Left ventricle myocardium inferior (tissue), 1 donor: ENCODE measurements around the gene TFPT. TPM values are rescaled to one million over a fixed set of nuclear protein-coding genes. Genes with fewer than 3 reads are reported as not detected.

Source experiments
- DNase-seq: peaks from one replicate; pipeline ENCODE4 v3.0.0-alpha.2; 2020
- H3K27ac ChIP-seq: fragments of 200-600 bp; replicated peaks from 2 replicates; pipeline ENCODE4 v1.8.0; 2021
- H3K27me3 ChIP-seq: fragments of 200-600 bp; 2 replicates; pipeline ENCODE4 v1.8.0; 2021; ENCODE audit warnings: low read depth
- H3K36me3 ChIP-seq: fragments of 200-600 bp; 2 replicates; pipeline ENCODE4 v1.8.0; 2021
- H3K4me1 ChIP-seq: fragments of 200-600 bp; 2 replicates; pipeline ENCODE4 v1.8.0; 2021
- H3K4me3 ChIP-seq: fragments of 200-600 bp; 2 replicates; pipeline ENCODE4 v1.8.0; 2021; ENCODE audit warnings: mild to moderate bottlenecking, moderate library complexity
- H3K9me3 ChIP-seq: fragments of 200-600 bp; replicated peaks from 2 replicates; pipeline ENCODE4 v1.8.0; 2021
- intact Hi-C: fragments of 100-400 bp; cut with micrococcal nuclease; formaldehyde crosslinking; loops from one replicate; pipeline ENCODE4 v1.11.0; 2022
- long read RNA-seq: library from polyadenylated mRNA; unstranded; transcript quantifications from one replicate; pipeline ENCODE4 v2.0.0, GENCODE V29; 2021
- total RNA-seq: library from RNA; stranded (reverse); fragmentation: NEBNext Ultra II Directional; extraction: Animal tissue kit (Norgen Biotek cat#: 25700); gene quantifications from one replicate; pipeline ENCODE4 v1.2.1, GENCODE V29; 2021
- TF ChIP-seq, protein P1 (sequence below): fragments of 200-600 bp; IDR thresholded peaks from 2 replicates; pipeline ENCODE4 v1.8.0; 2021; ENCODE audit warnings: antibody characterized with exemption, mild to moderate bottlenecking, borderline replicate concordance
- donor health status: DM: no; HTN: yes; CAD: no; lungs with severe emphysema.

TFPT gene, protein sequence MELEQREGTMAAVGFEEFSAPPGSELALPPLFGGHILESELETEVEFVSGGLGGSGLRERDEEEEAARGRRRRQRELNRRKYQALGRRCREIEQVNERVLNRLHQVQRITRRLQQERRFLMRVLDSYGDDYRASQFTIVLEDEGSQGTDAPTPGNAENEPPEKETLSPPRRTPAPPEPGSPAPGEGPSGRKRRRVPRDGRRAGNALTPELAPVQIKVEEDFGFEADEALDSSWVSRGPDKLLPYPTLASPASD
- total RNA-seq = 14.5 TPM
- long read RNA-seq, partial matches to known transcripts = 0 of 5 reads
- long read RNA-seq, other reads (novel, unspliced or antisense) = 2 of 5 reads

DNA sequence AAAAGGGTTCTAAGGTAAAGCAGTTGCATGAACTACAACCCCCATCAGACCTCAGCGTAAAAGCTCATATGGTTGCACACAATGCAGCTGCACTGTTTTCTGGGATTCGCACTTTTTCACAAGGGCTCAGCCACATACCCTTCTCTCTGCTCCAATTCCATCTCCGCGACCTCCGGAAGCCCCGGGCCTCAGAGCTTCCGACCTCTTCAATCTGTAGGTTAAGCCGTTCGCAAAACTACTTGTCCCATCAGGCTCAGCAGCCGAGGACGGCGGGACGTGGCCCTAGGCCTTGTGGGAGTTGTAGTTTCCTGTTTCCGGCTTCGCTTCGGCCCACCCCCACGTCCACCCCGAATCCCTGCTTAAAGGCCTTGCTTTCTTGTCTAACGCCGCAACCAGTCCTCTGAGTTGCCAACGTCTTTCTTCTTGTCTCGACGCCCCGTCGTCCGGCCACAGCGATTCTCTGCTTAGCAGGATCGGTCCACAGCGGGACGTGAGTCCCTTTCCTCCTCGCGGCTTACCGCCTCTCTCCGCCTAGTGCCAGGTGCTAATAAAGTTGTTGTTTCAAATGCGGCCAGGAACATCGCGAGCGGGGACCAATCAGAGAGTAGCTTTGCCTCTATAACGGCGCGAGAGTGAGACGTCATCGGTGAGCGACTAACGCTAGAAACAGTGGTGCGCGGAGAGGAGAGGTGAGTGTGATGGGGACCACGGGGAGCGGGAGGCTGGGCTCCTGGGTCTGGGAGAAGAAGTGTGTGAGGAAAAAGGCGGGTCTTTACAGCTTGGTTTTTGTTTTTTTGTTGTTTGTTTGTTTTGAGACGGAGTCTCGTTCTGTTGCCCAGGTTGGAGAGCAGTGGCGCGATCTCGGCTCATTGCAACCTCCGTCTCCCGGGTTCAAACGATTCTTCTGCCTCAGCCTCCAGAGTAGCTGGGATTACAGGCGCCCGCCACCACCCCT lies at the start of gene TFPT, which contains the start of gene PRPF31:
TSS of gene TFPT (minus strand) at position 549 of the 955 bp plus-strand sequence. CDS start at position 161, 388 bp downstream.
TSS of gene PRPF31 (plus strand) at position 646 of the 955 bp plus-strand sequence. CDS start 2,525 bp downstream, outside the sequence.
- H3K27ac ChIP-seq = peak within 1 kb of the TSS; percentile 93
- H3K9me3 ChIP-seq = no peaks in the 10 kb centered on the region
- TF ChIP-seq, protein P1, sequence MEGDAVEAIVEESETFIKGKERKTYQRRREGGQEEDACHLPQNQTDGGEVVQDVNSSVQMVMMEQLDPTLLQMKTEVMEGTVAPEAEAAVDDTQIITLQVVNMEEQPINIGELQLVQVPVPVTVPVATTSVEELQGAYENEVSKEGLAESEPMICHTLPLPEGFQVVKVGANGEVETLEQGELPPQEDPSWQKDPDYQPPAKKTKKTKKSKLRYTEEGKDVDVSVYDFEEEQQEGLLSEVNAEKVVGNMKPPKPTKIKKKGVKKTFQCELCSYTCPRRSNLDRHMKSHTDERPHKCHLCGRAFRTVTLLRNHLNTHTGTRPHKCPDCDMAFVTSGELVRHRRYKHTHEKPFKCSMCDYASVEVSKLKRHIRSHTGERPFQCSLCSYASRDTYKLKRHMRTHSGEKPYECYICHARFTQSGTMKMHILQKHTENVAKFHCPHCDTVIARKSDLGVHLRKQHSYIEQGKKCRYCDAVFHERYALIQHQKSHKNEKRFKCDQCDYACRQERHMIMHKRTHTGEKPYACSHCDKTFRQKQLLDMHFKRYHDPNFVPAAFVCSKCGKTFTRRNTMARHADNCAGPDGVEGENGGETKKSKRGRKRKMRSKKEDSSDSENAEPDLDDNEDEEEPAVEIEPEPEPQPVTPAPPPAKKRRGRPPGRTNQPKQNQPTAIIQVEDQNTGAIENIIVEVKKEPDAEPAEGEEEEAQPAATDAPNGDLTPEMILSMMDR = no peak
- peak within 1 kb of the TSS; percentile 90 for H3K4me3 ChIP-seq
- peaks cover 33% of the 10 kb centered on the region for H3K4me1 ChIP-seq
- peaks cover 43% of the 10 kb centered on the region for H3K36me3 ChIP-seq
- DNase-seq = peak; percentile 97
- no peaks in the 10 kb centered on the region for H3K27me3 ChIP-seq
- intact Hi-C loops = no loop called here

DNA sequence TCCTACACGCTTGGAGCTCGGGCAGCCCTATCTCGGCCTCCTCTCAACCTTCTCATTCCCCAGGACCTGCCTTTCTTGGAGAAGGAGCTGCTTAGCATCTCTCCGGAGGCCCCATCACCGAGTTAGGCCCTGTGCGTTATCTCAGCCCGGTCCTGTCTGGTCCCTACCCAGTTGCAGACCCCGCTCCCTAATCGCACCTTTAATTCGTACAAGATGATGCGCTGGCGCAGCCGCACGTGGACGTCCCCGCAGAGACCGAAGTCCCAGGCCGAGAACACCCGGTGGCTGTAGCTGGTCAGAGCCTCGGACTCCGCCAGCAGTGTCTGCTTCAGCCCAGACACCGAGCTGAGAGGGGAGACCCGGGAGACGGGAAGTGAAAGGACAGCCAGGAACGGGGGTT lies 49.8 kb upstream of the TFPT start:
- DNase-seq = no peak
- no peaks in the 10 kb centered on the region for H3K36me3 ChIP-seq
- TF ChIP-seq, protein P1 = no peak
- H3K9me3 ChIP-seq = no peaks in the 10 kb centered on the region
- no peak overlapping the region for H3K4me3 ChIP-seq
- peaks cover 32% of the 10 kb centered on the region for H3K4me1 ChIP-seq
- intact Hi-C loops = no loop called here
- H3K27ac ChIP-seq = no peak overlapping the region
- peaks cover 44% of the 10 kb centered on the region for H3K27me3 ChIP-seq

DNA sequence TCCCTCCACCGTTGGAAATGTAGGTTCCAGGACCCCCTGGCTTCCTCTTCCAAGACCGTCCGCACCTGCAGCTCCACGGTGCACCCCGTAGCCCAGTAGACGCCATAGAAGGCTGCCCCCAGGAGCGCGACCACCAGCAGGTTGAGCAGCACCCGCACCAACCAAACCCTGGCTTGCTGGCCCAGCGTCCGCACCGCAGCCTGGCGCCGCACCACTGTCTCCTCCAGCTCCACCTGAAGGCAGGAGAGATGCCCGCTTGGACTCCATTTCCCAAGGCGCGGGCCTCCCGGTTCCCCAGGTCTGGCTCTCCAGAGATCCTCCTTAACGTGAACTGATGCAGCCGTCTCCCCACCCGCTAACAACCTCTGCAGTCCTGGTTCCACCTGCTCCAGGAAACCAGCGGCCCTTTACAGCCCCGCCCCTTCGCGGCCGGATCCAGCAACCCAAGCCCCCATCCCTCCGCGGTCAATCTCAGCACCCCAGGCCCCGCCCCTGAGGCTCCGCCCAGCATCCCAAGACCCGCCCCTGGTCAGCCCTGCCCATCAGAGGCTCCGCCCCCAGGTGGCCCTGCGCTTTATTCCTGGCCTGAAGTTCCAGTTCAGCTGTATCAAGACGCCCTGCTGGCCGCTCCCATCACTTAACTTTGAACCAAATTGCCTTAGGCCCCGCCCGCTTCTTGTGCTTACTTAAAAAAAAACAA lies 49.1 kb upstream of the TFPT start:
- TF ChIP-seq, protein P1 = no peak
- Histone ChIP-seq H3K27me3 (peaks cover 44% of the 10 kb centered on the region), H3K4me1 (peaks cover 35% of the 10 kb centered on the region), H3K4me3 (no peak overlapping the region), H3K9me3 (no peaks in the 10 kb centered on the region), H3K27ac (no peak overlapping the region), H3K36me3 (no peaks in the 10 kb centered on the region)
- no peak for DNase-seq
- intact Hi-C loops = no loop called here

DNA sequence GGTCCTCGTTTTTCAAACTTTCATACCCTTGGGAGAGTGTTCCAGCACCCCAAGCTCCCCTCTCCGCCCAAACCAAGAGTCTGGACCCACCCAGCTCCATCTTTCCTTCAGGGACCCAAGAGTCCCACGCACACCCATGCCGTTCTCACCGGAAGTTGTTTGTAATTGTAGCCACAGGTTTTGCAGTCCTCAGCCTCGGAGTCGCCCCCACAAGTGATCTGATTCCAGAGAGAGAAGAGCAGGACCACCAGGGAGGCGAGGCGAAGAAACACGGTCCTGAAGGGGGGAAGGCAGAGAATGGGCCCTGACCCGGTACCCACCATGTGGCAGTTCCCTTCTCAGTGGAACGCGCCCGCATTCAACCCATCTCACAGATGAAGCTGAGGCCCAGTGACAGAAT lies 47.4 kb upstream of the TFPT start:
- Histone ChIP-seq H3K4me1 (peaks cover 42% of the 10 kb centered on the region), H3K27ac (no peak overlapping the region), H3K36me3 (peaks cover 4% of the 10 kb centered on the region), H3K27me3 (peaks cover 39% of the 10 kb centered on the region), H3K9me3 (no peaks in the 10 kb centered on the region), H3K4me3 (peak overlapping the region; percentile 61)
- intact Hi-C loops = no loop called here
- TF ChIP-seq, protein P1 = no peak
- DNase-seq = no peak

DNA sequence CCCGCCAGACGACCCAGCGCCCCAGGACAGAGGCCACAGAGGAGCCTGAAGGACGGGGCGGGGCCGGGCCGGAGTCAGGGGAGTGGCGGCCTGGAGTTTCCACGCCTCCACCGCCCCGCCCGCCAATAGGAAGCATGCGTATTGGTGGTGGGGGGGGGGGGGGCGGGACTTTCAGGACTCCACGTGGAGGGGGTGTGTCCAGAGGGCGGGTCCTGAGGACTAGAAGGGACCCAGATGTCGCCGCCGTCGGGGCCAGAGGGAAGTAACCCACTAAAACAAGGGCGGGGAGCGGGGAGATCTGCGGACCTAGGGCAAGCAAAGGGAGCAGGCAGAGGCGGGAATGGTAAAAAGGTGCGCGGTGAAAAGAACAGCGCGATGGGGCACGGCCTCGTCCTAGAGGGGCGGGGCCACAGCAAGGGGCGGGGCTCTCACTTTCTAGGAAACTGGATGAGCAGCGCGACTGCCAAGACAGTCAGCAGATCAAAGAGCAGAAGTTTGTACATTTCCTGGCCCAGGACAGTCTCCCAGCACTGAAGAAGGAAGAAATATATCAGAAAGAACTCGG lies 46.9 kb upstream of the TFPT start:
- intact Hi-C loops = no loop called here
- TF ChIP-seq, protein P1 = no peak
- Histone ChIP-seq H3K4me1 (peaks cover 42% of the 10 kb centered on the region), H3K4me3 (peak overlapping the region; percentile 61), H3K36me3 (peaks cover 9% of the 10 kb centered on the region), H3K27ac (no peak overlapping the region), H3K27me3 (peaks cover 33% of the 10 kb centered on the region), H3K9me3 (no peaks in the 10 kb centered on the region)
- peak; percentile 84 for DNase-seq
